ENCODE measurements around the gene NAPB. TPM values are rescaled to one million over a fixed set of nuclear protein-coding genes. Genes with fewer than 3 reads are reported as not detected.

The NAPB gene
- total RNA-seq, 1 experiment from 2014 or later = 5.8 TPM

DNA sequence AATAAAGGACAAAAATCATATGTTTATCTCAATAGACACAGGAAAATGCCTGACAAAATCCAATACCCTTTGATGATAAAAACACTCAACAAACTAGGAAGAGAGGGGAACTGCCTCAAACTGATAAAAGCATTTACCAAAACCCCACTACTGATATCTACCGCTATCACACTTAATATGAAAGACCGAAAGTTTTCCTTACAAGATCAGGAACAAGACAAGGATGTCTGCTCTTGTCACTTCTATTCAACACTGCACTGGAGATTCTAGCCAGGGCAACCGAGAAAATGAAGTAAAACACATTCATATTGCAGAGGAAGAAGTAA is 34.2 kb downstream of the NAPB start:
- TF ChIP-seq, protein P1, sequence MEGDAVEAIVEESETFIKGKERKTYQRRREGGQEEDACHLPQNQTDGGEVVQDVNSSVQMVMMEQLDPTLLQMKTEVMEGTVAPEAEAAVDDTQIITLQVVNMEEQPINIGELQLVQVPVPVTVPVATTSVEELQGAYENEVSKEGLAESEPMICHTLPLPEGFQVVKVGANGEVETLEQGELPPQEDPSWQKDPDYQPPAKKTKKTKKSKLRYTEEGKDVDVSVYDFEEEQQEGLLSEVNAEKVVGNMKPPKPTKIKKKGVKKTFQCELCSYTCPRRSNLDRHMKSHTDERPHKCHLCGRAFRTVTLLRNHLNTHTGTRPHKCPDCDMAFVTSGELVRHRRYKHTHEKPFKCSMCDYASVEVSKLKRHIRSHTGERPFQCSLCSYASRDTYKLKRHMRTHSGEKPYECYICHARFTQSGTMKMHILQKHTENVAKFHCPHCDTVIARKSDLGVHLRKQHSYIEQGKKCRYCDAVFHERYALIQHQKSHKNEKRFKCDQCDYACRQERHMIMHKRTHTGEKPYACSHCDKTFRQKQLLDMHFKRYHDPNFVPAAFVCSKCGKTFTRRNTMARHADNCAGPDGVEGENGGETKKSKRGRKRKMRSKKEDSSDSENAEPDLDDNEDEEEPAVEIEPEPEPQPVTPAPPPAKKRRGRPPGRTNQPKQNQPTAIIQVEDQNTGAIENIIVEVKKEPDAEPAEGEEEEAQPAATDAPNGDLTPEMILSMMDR (IDR thresholded peaks at IDR 0.05) = no peak
- TF ChIP-seq, protein P2, sequence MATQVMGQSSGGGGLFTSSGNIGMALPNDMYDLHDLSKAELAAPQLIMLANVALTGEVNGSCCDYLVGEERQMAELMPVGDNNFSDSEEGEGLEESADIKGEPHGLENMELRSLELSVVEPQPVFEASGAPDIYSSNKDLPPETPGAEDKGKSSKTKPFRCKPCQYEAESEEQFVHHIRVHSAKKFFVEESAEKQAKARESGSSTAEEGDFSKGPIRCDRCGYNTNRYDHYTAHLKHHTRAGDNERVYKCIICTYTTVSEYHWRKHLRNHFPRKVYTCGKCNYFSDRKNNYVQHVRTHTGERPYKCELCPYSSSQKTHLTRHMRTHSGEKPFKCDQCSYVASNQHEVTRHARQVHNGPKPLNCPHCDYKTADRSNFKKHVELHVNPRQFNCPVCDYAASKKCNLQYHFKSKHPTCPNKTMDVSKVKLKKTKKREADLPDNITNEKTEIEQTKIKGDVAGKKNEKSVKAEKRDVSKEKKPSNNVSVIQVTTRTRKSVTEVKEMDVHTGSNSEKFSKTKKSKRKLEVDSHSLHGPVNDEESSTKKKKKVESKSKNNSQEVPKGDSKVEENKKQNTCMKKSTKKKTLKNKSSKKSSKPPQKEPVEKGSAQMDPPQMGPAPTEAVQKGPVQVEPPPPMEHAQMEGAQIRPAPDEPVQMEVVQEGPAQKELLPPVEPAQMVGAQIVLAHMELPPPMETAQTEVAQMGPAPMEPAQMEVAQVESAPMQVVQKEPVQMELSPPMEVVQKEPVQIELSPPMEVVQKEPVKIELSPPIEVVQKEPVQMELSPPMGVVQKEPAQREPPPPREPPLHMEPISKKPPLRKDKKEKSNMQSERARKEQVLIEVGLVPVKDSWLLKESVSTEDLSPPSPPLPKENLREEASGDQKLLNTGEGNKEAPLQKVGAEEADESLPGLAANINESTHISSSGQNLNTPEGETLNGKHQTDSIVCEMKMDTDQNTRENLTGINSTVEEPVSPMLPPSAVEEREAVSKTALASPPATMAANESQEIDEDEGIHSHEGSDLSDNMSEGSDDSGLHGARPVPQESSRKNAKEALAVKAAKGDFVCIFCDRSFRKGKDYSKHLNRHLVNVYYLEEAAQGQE (IDR thresholded peaks at IDR 0.05; ENCODE audit: insufficient read depth in 1 of 2, low read depth in 2 of 2, low read length in 1 of 2) = no peak
- TF ChIP-seq SIN3A (IDR thresholded peaks at IDR 0.05; ENCODE audit: borderline replicate concordance, insufficient read depth, low read depth, low read length) = no peak
- no peak for TF ChIP-seq POLR2AphosphoS5 (IDR thresholded peaks at IDR 0.05; ENCODE audit: low read depth, low read length)
- no peak for TF ChIP-seq TCF7L2 (IDR thresholded peaks at IDR 0.05; ENCODE audit: low read depth, low read length)
- in situ Hi-C loops (cut with HindIII; ENCODE audit: low pct_unique_long_range_greater_than_20kb, low sequenced_read_pairs) = no loop called here
- ATAC-seq (no peak), DNase-seq (ENCODE audit: low read depth, low spot score) (no peak)
- ChIA-PET CTCF (no interaction called here), POLR2A (no interaction called here)
- H3K9me3 ChIP-seq (ENCODE audit: control insufficient read depth, insufficient read depth, low read depth, low read length) = no peaks in the 10 kb centered on the region
- H3K36me3 ChIP-seq (ENCODE audit: control insufficient read depth, insufficient read depth, low read length) = 0 out of 2 replicates have a peak, but pooled peaks cover 2% of the 10 kb centered on the region
- no peaks in the 10 kb centered on the region for H3K27me3 ChIP-seq (ENCODE audit: control insufficient read depth, insufficient read depth, low read length)
- H3K27ac ChIP-seq (ENCODE audit: low read length) = no peak overlapping the region
- BruUV-seq (replicated peaks) = no TSS peak
- no peaks in the 10 kb centered on the region for H3K4me1 ChIP-seq (ENCODE audit: control insufficient read depth, insufficient read depth, low read length)
- intact Hi-C loops (cut with micrococcal nuclease; ENCODE audit: unreplicated experiment) = no loop called here
- H3K4me3 ChIP-seq (ENCODE audit: low read depth in 2 of 2, low read length in 2 of 2) = no peak overlapping the region

DNA sequence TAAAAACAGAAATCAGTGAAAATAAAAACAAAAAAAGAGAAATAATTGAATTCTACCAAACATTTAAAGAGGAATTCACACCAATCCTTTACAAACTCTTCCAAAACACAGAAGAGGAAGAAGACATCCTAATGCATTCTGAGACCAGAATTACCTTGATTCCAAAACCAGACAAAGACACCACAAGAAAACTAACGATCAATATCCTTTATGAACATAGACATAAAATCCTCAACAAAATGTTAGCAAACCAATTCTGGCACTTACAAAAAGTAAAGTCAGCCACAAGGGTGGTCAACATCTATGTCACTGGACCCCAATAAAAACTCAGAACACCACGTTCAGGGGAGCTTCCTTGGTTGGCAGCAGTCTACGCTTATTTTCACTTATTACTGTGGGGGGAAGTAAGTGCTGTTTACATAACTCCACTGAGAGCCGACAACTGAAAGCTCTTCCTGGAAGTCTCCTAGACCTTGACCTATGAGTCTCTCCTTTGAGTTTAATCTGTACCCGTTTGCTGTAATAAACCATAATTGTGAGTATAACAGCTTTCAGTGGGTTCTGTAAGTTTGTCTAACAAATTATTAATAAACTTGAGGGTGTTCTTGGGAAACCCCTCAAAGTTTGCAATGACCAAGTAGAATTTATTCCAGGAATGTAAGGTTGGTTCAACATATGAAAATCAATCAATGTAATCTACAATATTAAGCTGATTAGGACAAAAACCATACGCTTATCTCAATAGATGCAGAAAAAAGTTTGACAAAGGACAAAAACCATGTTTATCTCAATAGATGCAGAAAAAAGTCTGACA is 34.8 kb downstream of the NAPB start:
- TF ChIP-seq SIN3A (IDR thresholded peaks at IDR 0.05; ENCODE audit: borderline replicate concordance, insufficient read depth, low read depth, low read length) (no peak), TCF7L2 (IDR thresholded peaks at IDR 0.05; ENCODE audit: low read depth, low read length) (no peak), POLR2AphosphoS5 (IDR thresholded peaks at IDR 0.05; ENCODE audit: low read depth, low read length) (no peak)
- TF ChIP-seq, protein P2 (IDR thresholded peaks at IDR 0.05; ENCODE audit: insufficient read depth in 1 of 2, low read depth in 2 of 2, low read length in 1 of 2) = no peak
- TF ChIP-seq, protein P1 (IDR thresholded peaks at IDR 0.05) = no peak
- Histone ChIP-seq H3K36me3 (ENCODE audit: control insufficient read depth, insufficient read depth, low read length) (0 out of 2 replicates have a peak, but pooled peaks cover 2% of the 10 kb centered on the region), H3K27ac (ENCODE audit: low read length) (no peak overlapping the region), H3K4me1 (ENCODE audit: control insufficient read depth, insufficient read depth, low read length) (no peaks in the 10 kb centered on the region), H3K4me3 (ENCODE audit: low read depth in 2 of 2, low read length in 2 of 2) (no peak overlapping the region), H3K27me3 (ENCODE audit: control insufficient read depth, insufficient read depth, low read length) (no peaks in the 10 kb centered on the region), H3K9me3 (ENCODE audit: control insufficient read depth, insufficient read depth, low read depth, low read length) (no peaks in the 10 kb centered on the region)
- DNase-seq (ENCODE audit: low read depth, low spot score) (no peak), ATAC-seq (no peak)
- in situ Hi-C loops (cut with HindIII; ENCODE audit: low pct_unique_long_range_greater_than_20kb, low sequenced_read_pairs) = no loop called here
- no TSS peak for BruUV-seq (replicated peaks)
- intact Hi-C loops (cut with micrococcal nuclease; ENCODE audit: unreplicated experiment) = no loop called here
- ChIA-PET POLR2A (no interaction called here), CTCF (interaction anchor here (0.6 kb wide), 1 partner anchor 236 kb away, joined by 7 read pairs; no protein-coding TSS in a partner anchor)
